HEK293 (cell line): ENCODE results near the gene EMP1.

Experiments used
- CTCF ChIA-PET: fragments of 350-600 bp; formaldehyde crosslinking; extraction: SDS; loops from one replicate; lab custom pipeline; 2021; ENCODE audit warnings: antibody characterized with exemption; lab: Yijun Ruan, JAX
- POLR2A ChIA-PET: fragments of 300-600 bp; formaldehyde crosslinking; extraction: SDS; loops from one replicate; lab custom pipeline; 2020; ENCODE audit warnings: antibody characterized with exemption, inconsistent platforms; lab: Yijun Ruan, JAX
- H3K27ac ChIP-seq: fragments of 200-500 bp; sonication (Bioruptor generic); 2 replicates; pipeline ENCODE4 v1.5.1; 2014; ENCODE audit warnings: low read depth, low read length, control low read depth, inconsistent platforms; ENCODE audit errors: extremely low read depth
- H3K36me3 ChIP-seq, 2 experiments: fragments of 200-500 bp in 1 of 2; sonication (Bioruptor generic) in 1 of 2; 1 replicate in 1 of 2; 2 replicates in 1 of 2; pipeline ENCODE4 v1.5.1; 2014 to 2017; ENCODE audit warnings: inconsistent platforms in 2 of 2, low read length in 2 of 2; ENCODE audit not compliant: control insufficient read depth in 2 of 2, insufficient read depth in 1 of 2
- H3K4me1 ChIP-seq: fragments of 200-500 bp; sonication (Bioruptor generic); 2 replicates; pipeline ENCODE4 v1.5.1; 2014; ENCODE audit warnings: mild to moderate bottlenecking, low read length, inconsistent platforms; ENCODE audit not compliant: control insufficient read depth, insufficient read depth
- H3K4me3 ChIP-seq: 2 replicates; pipeline ENCODE4 v1.5.1; 2011; ENCODE audit warnings: low read depth, mild to moderate bottlenecking, control low read depth, low read length, moderate library complexity
- H3K9me3 ChIP-seq: fragments of 200-500 bp; sonication (Bioruptor generic); 2 replicates; pipeline ENCODE4 v1.5.1; 2014; ENCODE audit warnings: low read depth, low read length, inconsistent platforms; ENCODE audit not compliant: control insufficient read depth, insufficient read depth
- ATF2 ChIP-seq: fragments of 450-650 bp; formaldehyde crosslinking; IDR thresholded peaks from 2 replicates; pipeline ENCODE4 v1.5.1; 2016; ENCODE audit warnings: missing biosample characterization, missing genetic modification characterization, low read depth
- GLI2 ChIP-seq: fragments of 450-650 bp; formaldehyde crosslinking; IDR thresholded peaks from 2 replicates; pipeline ENCODE4; 2017; ENCODE audit warnings: missing biosample characterization, missing genetic modification characterization, low read depth, borderline replicate concordance
- GLI4 ChIP-seq: fragments of 450-650 bp; formaldehyde crosslinking; IDR thresholded peaks from 2 replicates; pipeline ENCODE4 v1.5.1; 2016; ENCODE audit warnings: missing biosample characterization, missing genetic modification characterization
- HOXA7 ChIP-seq: sonication (generic); formaldehyde crosslinking; IDR thresholded peaks from 2 replicates; pipeline ENCODE4 v1.8.1; 2022; ENCODE audit warnings: missing genetic modification reagents, borderline replicate concordance
- KLF1 ChIP-seq: fragments of 450-650 bp; formaldehyde crosslinking; IDR thresholded peaks from 2 replicates; pipeline ENCODE4 v1.5.1; 2016; ENCODE audit warnings: missing biosample characterization, missing genetic modification characterization
- KLF7 ChIP-seq: fragments of 450-650 bp; formaldehyde crosslinking; IDR thresholded peaks from 2 replicates; pipeline ENCODE4 v1.5.1; 2016; ENCODE audit warnings: missing biosample characterization, missing genetic modification characterization, borderline replicate concordance
- KLF8 ChIP-seq: fragments of 450-650 bp; formaldehyde crosslinking; IDR thresholded peaks from 2 replicates; pipeline ENCODE4 v1.5.1; 2016; ENCODE audit warnings: missing biosample characterization, missing genetic modification characterization
- ZBTB10 ChIP-seq: fragments of 450-650 bp; formaldehyde crosslinking; IDR thresholded peaks from 2 replicates; pipeline ENCODE4 v1.5.1; 2016; ENCODE audit warnings: missing biosample characterization, missing genetic modification characterization
- ZNF214 ChIP-seq: fragments of 450-650 bp; formaldehyde crosslinking; IDR thresholded peaks from 2 replicates; pipeline ENCODE4 v1.5.1; 2017; ENCODE audit warnings: missing biosample characterization, mild to moderate bottlenecking, missing genetic modification characterization, borderline replicate concordance
- ZNF37A ChIP-seq: fragments of 450-650 bp; IDR thresholded peaks from 2 replicates; pipeline ENCODE4 v1.5.1; 2018; ENCODE audit warnings: missing biosample characterization, missing genetic modification characterization
- ZNF501 ChIP-seq: fragments of 450-650 bp; formaldehyde crosslinking; IDR thresholded peaks from 2 replicates; pipeline ENCODE4 v1.5.1; 2016; ENCODE audit warnings: missing biosample characterization, missing genetic modification characterization
- ZNF514 ChIP-seq: fragments of 450-650 bp; formaldehyde crosslinking; IDR thresholded peaks from 2 replicates; pipeline ENCODE4 v1.5.1; 2016; ENCODE audit warnings: missing biosample characterization, missing genetic modification characterization
- ZNF558 ChIP-seq: fragments of 450-650 bp; formaldehyde crosslinking; IDR thresholded peaks from 2 replicates; pipeline ENCODE4 v1.5.1; 2016; ENCODE audit warnings: missing biosample characterization, missing genetic modification characterization
- ZNF621 ChIP-seq: fragments of 450-650 bp; formaldehyde crosslinking; IDR thresholded peaks from 2 replicates; pipeline ENCODE4 v1.5.1; 2017; ENCODE audit warnings: missing biosample characterization, missing genetic modification characterization
- ZNF629 ChIP-seq: fragments of 450-650 bp; formaldehyde crosslinking; IDR thresholded peaks from 2 replicates; pipeline ENCODE4 v1.5.1; 2017; ENCODE audit warnings: missing biosample characterization, missing genetic modification characterization
- ZNF664 ChIP-seq: fragments of 450-650 bp; formaldehyde crosslinking; IDR thresholded peaks from 2 replicates; pipeline ENCODE4 v1.5.1; 2016; ENCODE audit warnings: missing biosample characterization, missing genetic modification characterization
- ZSCAN16 ChIP-seq: fragments of 450-650 bp; formaldehyde crosslinking; IDR thresholded peaks from 2 replicates; pipeline ENCODE4 v1.5.1; 2016; ENCODE audit warnings: missing biosample characterization, missing genetic modification characterization
- TF ChIP-seq, protein P1 (sequence below): fragments of 450-650 bp; formaldehyde crosslinking; IDR thresholded peaks from 2 replicates; pipeline ENCODE4 v1.5.1; 2016; ENCODE audit warnings: missing biosample characterization, missing genetic modification characterization
- TF ChIP-seq, protein P2 (sequence below): fragments of 450-650 bp; formaldehyde crosslinking; IDR thresholded peaks from 2 replicates; pipeline ENCODE4 v1.5.1; 2016; ENCODE audit warnings: missing biosample characterization, missing genetic modification characterization

Gene EMP1

DNA sequence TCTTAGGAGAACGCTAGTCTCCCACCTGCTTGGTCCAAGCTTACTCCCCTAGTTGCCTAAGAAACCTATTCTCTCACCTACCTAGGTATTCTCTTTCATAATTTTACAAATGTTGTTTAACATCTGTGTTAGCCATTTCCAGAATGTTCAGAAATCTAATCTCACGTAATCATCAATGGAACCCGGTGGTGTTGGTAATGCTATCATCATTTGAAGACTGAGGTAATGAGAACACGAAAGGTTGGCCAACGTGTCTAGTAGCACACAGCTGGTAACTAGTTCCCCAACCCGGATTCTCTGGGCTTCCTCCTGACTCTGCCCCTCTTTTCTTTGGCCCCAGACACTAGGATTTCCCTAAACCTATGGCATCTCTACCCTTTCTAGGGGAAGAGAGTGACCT is 43.8 kb upstream of the EMP1 start:
- ChIA-PET CTCF (interaction anchor here (1.2 kb wide), 1 partner anchor 82 kb away, joined by 3 read pairs; no protein-coding TSS in a partner anchor), POLR2A (no interaction called here)
- no peaks in the 10 kb centered on the region for H3K36me3 ChIP-seq
- H3K4me1 ChIP-seq, result peaks cover 6% of the 10 kb centered on the region; the same call in 1 of the 2 replicates
- no peaks in the 10 kb centered on the region for H3K9me3 ChIP-seq
- TF ChIP-seq GLI4 (tag by site-specific recombination) (no peak), ZNF214 (no peak), GLI2 (tag by site-specific recombination) (no peak), ZNF664 (no peak), ZNF629 (tag by site-specific recombination) (no peak), ZNF558 (tag by site-specific recombination) (no peak), ZNF514 (tag by site-specific recombination) (no peak), ATF2 (no peak), ZBTB10 (tag by site-specific recombination) (no peak), KLF1 (tag by site-specific recombination) (no peak), KLF8 (no peak)
- H3K4me3 ChIP-seq, result no peak overlapping the region
- H3K27ac ChIP-seq, result no peak overlapping the region

DNA sequence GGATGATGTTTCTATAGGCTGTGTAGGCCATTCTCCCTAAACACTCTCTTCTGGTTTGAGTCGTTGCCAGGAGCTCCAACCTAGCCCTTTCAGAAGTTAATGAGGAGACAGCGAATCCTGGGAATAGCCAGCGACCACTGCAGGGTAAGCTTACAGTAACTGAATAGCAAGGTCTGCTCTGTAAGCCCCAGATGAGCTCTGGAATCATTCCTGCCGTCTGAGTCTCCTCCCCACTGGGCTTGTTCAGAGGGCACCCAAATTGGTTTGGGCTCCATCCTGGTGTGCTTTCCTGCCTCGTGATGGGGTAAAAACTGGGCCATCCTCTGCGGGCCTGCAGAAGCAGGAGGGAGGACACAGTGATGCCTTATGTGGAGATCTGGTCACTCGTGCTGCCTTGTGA is 43.3 kb upstream of the EMP1 start:
- Histone ChIP-seq H3K4me3 (no peak overlapping the region), H3K9me3 (no peaks in the 10 kb centered on the region), H3K27ac (no peak overlapping the region), H3K36me3 (no peaks in the 10 kb centered on the region), H3K4me1 (peaks cover 4% of the 10 kb centered on the region; the same call in 1 of the 2 replicates)
- ChIA-PET CTCF (interaction anchor here (0.5 to 1.2 kb wide), 2 partner anchors 41 to 82 kb away, joined by 3 read pairs; no protein-coding TSS in a partner anchor), POLR2A (interaction anchor here (0.6 kb wide), 1 partner anchor 1254 kb away, joined by 6 read pairs; no protein-coding TSS in a partner anchor)
- TF ChIP-seq ATF2, result no peak
- TF ChIP-seq, protein P1, sequence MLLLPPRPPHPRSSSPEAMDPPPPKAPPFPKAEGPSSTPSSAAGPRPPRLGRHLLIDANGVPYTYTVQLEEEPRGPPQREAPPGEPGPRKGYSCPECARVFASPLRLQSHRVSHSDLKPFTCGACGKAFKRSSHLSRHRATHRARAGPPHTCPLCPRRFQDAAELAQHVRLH, result no peak
- no peak for TF ChIP-seq KLF7
- TF ChIP-seq ZNF621 (tag by site-specific recombination), result no peak
- TF ChIP-seq HOXA7 (CRISPR knock-in tag), result no peak
- TF ChIP-seq ZNF501 (tag by site-specific recombination), result no peak
- no peak for TF ChIP-seq ZNF37A (tag by site-specific recombination)
- no peak for TF ChIP-seq ZSCAN16 (tag by site-specific recombination)
- TF ChIP-seq, protein P2, sequence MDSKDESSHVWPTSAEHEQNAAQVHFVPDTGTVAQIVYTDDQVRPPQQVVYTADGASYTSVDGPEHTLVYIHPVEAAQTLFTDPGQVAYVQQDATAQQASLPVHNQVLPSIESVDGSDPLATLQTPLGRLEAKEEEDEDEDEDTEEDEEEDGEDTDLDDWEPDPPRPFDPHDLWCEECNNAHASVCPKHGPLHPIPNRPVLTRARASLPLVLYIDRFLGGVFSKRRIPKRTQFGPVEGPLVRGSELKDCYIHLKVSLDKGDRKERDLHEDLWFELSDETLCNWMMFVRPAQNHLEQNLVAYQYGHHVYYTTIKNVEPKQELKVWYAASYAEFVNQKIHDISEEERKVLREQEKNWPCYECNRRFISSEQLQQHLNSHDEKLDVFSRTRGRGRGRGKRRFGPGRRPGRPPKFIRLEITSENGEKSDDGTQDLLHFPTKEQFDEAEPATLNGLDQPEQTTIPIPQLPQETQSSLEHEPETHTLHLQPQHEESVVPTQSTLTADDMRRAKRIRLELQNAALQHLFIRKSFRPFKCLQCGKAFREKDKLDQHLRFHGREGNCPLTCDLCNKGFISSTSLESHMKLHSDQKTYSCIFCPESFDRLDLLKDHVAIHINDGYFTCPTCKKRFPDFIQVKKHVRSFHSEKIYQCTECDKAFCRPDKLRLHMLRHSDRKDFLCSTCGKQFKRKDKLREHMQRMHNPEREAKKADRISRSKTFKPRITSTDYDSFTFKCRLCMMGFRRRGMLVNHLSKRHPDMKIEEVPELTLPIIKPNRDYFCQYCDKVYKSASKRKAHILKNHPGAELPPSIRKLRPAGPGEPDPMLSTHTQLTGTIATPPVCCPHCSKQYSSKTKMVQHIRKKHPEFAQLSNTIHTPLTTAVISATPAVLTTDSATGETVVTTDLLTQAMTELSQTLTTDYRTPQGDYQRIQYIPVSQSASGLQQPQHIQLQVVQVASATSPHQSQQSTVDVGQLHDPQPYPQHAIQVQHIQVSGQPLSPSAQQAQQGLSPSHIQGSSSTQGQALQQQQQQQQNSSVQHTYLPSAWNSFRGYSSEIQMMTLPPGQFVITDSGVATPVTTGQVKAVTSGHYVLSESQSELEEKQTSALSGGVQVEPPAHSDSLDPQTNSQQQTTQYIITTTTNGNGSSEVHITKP (tag by site-specific recombination), result no peak
